Activated gamma-delta T cell treated with anti-CD3 and anti-CD28 coated beads, Interleukin-2, amount 50 U/mL, for 16 hours (primary cell): ENCODE results near the gene C2CD4D.
"Not testable (repeated sequence)": the region's sequence is repeated elsewhere in the genome, so short reads cannot be mapped to it uniquely, and the experiment has no call there.

Experiments
- DNase-seq: peaks from one replicate; pipeline ENCODE4 v3.0.0-alpha.2; 2020; ENCODE audit warnings: low read depth

C2CD4D gene

GRCh38 chr1:151858886-151859665 lies 19.5 kb upstream of the C2CD4D start:
- no peak for DNase-seq

GRCh38 chr1:151858030-151858746 lies 18.6 kb upstream of the C2CD4D start:
- DNase-seq = no peak

GRCh38 chr1:151855933-151856332 lies 16.3 kb upstream of the C2CD4D start:
- DNase-seq = no peak

DNA sequence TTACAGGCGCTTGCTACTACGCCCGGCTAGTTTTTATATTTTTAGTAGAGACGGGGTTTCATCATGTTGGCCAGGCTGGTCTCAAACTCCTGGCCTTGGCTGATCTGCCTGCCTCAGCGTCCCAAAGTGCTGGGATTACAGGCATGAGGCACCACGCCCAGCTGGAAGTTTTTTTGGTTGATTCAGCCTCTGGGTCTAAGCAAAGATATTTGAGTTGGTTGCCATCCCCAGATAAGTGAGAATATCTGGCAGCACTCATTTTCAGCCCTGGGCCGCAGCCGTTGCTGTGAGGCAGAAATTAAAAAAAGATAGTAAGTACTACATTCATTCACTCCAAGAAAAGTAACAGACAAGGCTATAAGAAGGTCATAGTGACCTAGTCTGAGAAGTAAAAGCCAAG lies 15.9 kb upstream of the C2CD4D start:
- DNase-seq = not testable (repeated sequence)

DNA sequence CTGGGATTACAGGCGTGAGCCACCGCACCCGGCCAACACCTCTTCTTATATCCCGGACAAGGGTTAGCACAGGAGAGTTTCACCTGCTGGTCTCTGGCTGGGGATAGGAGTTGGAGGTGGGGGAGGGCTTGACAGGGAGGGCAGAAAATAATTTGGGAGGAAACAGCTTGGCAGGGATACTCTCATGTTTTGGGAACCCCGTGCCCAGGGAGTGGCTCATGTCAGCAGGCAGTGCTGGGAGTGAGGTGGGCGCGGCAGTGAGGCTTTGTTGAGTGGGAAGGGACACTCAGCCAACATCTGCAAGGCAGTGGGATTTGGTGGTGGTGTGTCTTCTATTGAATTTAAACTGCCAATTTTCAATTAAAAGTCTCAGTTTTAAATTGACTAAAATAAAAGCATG lies 15.0 kb upstream of the C2CD4D start:
- no peak for DNase-seq

- no peak for DNase-seq
These were observed 13.9 kb upstream of the C2CD4D start, which contains the start of gene THEM5 for GRCh38 chr1:151853411-151853943. Gene THEM5 (minus strand): TSS chr1:151853712. CDS start chr1:151853565, 147 bp downstream.

DNA sequence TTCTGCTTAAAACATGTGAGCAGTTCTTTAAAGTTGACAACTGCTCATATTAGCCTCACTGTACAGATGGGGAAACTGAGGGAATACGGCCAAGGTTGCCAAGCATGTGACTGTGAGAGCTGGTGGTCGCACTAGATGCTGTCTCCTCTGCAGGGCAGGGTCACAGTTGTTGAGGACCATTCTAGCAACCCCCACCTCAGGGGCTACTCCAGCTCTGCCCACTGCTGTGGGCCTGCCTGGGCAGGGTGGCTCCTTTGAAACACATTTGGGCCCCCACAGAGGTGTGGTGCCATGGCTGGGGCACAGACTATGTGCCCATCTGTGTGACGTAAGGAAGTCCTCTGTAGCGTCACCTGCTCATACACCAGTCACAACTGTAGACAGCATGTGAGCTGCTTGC lies 13.1 kb upstream of the C2CD4D start:
- DNase-seq = no peak

DNA sequence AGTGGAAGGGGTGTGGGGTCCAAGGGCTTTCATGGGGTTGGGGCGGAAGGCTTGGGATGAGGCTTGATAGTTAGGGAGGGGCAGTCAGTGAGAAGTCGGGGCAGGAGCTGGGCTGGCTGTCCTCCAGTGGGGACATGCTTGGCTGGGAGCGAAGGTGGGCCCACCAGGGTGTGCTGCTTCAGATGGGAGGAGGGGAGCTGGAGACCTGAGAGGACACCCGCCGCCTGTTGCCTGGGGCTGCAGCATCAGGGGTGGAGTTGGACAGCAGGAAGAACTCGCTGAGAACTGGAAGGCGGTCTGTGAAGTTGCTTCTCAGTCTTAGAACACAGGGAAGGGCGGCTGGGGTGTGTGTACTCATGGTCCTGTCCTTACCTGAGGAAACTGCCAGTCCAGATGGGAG lies 12.3 kb upstream of the C2CD4D start:
- no peak for DNase-seq

DNA sequence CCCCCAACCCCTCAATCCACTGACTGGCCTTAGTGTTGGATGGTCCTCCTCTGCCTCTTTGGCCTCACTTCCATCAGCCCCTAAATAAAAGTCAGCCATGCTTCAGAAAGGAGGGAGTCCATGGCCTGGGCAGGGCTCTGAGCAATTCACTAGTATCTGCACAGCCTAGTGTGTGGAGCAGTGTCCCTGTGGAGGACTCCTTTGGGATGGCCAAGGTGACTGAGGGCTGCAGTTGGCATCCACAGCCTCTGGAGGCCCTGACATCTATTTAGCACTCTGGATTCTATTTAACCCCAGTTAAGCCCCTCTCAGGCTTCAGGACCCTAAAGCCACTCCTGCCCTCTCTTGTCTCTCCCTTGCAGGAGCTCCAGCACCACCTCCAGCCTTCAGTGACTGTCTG lies 10.3 kb upstream of the C2CD4D start:
- DNase-seq = no peak

DNA sequence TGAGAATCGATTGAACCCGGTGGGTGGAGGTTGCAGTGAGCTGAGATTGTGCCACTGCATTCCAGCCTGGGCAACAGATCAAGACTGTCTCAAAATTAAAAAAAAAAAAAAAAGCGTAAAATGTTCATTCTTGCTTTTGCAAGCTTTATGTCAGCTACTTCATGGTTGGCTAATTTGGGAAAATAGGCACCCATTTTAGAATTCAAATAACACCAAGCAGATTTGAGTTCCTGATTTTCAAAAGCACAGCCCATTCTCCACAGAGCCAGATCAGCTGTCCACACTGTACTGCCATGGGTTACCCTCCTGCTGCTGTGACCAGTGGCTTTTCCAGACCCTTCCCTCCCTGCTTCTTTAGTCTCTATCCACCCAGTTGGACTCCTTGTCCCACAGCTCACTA lies 9.5 kb upstream of the C2CD4D start:
- no peak for DNase-seq

- no peak for DNase-seq
These were observed 8.4 kb upstream of the C2CD4D start for GRCh38 chr1:151847867-151848596.

- no peak for DNase-seq
These were observed 7.1 kb upstream of the C2CD4D start for GRCh38 chr1:151846686-151847237.

DNA sequence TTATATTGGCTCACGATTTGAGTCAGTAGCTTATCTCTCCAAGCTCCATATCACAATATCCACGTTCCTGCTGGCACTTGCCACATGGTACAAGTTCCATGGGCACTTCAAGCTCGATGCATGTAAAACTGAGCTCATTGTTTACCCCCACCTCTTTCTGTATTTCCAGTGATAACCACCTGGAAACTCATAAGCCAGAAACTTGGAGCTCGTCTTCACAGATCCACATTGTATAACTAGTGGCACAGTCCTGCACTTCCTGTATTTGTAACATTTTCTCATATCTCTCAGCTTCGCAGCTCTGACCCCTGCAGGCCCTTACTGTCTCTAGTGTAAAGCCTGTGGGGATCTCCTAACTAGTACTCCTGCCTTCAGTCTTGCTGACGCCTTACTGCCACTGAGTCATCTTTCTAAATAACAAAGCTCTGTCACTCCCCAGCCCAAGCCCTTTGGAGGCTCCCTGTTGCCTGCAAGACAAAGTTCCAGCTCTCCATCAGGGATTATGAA lies 6.5 kb upstream of the C2CD4D start:
- no peak for DNase-seq

DNA sequence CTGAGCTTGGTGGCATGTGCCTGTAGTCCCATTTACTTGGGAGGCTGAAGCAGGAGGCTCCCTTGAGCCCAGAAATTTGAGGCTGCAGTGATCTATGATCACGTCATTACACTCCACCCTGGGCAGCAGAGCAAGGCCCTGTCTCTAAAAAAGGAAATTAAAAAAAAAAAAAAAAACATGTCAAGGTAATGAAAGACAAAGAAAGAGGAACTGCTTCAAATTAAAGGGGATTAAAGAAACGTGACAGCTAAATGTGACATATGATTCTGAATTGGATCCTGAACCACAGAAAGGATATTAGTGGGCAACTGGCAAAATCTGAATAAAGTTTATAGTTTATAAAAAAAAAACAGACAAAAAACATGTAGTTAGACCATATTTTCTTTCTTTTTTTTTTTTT lies 3.8 kb upstream of the C2CD4D start:
- DNase-seq = no peak

GRCh38 chr1:151841141-151841540 lies 1.5 kb upstream of the C2CD4D start:
- DNase-seq = no peak

- DNase-seq = no peak
These were observed 801 bp upstream of the C2CD4D start for GRCh38 chr1:151840421-151840820.

- DNase-seq = no peak
These were observed 573 bp downstream of the C2CD4D start for GRCh38 chr1:151839082-151839412.

DNA sequence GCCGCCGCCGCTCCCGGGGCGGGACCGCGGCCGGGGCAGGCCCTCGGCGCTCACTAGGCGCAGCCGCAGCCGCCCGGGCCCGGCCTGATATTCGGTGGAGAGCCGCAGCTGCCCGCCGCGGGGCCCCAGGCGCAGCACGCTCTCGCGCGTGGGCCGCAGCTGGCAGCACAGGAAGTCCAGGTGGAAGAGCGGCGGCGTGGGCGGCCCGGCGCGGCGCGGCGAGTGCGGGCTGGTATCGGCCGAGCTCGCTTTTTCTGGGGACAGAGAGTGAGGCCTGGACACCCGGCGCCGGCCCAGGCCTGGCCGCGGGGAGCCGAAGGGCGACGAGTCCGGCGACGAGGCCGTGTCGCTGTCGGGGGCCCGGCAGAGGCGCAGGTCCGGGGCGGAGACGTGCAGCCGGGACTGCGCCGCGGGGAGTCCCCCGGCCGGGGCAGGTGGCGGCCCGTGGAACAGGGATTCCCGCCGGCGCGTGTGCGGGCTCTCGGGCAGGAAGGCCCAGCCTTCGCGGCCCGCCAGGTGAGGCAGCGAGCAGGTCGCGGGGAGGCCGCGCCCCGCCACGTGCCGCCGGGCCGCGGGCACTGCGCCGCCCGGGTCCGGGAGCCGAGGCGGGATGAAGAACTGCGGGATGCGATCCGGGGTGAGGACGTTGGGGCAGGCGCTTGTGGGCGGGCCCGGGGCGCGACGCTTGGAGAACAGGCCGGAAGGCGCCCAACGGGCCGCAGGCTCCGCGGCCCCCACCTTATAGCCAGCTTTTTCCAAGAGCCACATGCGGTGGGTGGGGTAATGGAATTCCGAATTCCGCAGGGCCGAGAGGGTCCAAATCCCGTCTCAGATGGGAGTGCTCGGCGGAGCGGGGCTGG lies 1.2 kb downstream of the C2CD4D start:
- no peak for DNase-seq

DNA sequence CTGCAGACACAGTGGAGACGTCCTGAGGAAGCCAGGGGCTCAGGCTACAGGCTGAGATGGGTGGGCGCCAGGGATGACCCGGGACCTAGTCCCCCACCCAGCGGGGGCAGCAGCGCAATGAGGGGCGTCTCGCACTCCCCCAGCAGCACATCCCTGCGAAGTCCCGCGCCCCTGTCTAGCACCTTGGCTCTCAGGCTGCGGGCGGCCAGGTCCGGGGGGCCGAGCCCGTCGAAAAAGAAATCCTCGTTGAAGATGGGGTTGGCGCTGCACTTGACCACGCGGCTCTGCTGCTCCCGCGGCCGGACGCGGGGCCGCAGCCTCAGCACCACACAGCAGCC lies 1.8 kb downstream of the C2CD4D start:
- DNase-seq = no peak

GRCh38 chr1:151837197-151837596 lies 2.4 kb downstream of the C2CD4D start:
- no peak for DNase-seq

- DNase-seq = no peak
These were observed 4.0 kb downstream of the C2CD4D start for GRCh38 chr1:151835596-151835995.
